SW480 (cell line): ENCODE results near the gene SGCG.

Experiments
- DNase-seq: peaks from one replicate; pipeline ENCODE4 v3.0.0-alpha.2; 2016; ENCODE audit warnings: low spot score

The SGCG gene

DNA sequence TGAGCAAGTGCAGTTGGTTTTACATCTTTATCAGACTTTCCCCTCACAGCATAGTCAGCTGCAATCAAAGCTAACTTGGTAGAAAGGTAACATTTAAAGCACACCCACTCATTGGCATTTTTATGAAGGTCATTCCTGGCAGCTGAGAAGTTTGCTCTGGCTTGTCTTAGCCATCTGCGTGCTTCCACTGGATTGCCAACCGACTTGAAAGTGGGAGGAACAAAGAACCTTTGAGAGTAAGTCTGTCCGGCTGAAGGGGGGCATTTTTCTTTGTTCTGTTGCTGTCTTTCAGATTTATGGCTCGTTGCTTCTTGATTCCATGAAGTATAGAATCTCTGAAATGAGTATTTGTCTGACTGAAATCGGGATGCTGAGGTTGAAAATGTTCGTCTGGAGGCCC, 149.6 kb downstream of the SGCG start:
- DNase-seq = no peak

DNA sequence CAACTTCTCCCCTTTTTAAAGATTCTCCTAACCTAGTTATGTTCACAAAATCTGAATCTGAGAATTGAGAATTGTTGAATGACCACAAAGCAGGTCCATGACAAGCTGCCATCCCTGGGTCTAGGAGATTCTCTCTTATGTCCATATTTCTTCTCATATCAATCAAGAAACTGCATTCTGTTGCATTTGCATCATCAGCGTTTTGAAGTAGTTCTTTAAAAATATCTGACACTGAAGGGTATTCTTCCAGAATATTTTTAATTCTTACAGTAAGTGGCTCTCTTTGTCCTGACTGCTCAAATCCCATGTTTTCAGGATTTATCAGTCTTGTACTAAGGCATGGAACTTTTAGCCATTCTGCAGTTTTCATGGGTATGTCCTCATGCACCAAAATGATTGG, 158.4 kb downstream of the SGCG start:
- no peak for DNase-seq

DNA sequence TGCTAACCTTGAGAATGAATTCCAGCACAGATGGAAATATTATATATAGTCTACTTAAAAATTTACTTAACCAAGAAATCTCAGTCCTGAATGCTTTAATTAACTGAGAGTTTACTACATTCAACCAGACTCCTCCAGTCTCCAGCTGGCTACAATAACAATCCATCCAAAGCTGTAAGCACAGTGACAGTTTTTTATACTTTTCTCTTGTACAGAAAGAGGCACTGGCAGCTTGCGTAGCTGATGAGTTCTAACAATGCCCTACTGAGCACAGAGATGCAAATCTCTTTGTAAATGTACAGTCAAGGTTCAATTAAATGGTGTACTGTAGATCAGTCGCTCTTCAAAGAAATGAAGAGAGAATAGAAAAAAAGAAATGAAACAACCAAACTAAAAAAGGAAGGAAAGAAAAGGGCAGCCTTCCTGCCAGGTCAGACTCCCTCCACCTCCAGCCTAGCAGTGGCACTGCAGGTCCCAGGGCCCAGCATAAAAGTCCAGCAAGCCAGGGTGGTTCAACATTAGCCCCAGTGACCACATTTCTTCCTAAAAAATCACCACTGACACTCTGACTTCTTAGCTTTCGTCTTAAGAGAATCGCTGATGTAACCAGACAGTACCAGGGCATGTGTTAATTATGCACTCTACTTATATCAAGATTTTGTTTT, 164.3 kb downstream of the SGCG start:
- no peak for DNase-seq

DNA sequence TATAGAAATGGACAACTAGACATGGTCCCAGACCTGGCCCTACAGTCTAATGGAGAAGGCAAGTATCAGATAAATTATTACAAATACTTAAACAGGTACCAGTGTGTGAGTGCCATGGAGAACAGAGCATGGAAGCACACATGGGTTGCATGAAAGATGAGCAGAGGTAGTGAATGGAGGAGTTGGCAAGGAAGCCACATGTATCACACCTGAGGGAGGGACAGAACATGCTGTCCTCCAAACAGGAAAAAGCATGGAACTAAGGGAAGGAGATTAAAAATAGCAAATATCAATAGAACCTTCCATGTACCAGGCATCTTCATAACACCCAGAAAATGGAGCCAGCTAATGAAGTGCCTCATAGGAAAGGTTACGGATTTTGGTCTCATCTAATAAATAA, 166.8 kb downstream of the SGCG start:
- DNase-seq = no peak

DNA sequence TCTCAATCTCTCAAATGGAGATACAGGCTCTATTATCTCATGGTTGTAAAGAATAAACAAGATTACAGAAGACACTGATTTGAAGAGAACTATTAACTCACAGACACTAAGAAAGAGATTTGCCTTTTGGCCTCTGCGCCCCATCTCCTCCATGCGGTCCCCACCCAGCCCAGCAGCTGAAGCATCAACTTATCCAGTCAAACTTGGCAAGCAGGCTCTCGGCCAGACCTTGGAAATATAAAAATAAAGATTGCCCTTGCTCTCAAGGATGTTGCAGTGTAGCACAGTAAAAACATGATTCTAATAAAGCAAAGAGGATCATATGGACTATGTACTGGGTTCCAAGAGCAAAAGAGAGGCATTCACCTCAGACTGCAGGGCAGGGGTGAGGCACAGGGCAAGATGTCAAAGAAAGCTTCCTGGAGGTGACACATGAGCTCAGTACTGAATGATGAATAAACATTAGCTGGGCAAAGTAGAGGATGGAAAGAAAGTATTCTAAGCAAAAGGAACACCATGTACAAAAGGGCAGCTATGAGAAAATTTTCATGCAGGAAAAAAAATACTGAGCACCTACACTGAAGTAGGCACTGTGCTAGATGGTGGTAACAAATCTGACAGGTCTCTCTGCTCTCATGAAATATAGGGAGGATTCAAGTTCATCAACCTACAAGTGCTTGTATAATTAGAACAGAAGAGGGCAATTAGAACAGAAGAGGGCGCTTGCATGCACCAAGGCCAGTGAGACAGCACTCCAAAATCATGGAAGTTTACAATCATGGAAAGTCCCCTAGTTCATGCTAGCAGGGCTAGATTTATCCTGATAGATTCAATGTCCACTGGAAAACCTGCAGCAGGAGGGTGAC, 167.7 kb downstream of the SGCG start:
- DNase-seq = no peak

DNA sequence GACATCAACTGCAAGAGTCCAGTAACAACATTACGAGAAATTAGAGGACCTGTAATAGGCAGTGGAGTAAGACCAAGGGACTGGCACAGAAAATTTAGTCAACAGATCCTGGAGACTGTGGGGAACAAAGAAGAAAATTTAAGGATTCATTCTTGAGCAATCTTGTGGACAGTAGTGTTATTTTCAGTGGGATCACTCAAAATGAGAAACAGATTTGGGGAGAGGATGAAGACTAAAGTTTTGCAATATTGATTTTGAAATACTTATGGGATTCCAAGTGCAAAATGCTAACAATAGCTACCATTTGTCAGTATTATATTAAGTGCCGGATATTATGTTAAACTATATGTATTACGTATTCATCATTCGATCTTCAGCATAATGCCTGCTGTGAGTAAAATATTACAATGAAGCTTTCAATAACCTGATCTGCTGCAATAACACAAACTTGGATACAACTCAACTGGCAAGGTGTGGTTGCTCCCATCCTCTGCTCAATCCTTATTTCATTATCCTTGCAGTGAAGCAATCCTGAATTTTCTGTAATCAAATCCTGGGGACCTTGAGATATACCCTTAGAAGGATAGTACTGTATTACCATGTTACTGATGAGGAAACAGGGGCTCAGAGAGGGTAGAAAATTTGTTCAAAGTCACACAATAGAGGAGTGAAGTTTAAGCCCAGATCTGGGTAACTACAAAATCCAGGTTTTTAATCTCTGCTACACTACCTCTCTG, 168.6 kb downstream of the SGCG start:
- DNase-seq = no peak

DNA sequence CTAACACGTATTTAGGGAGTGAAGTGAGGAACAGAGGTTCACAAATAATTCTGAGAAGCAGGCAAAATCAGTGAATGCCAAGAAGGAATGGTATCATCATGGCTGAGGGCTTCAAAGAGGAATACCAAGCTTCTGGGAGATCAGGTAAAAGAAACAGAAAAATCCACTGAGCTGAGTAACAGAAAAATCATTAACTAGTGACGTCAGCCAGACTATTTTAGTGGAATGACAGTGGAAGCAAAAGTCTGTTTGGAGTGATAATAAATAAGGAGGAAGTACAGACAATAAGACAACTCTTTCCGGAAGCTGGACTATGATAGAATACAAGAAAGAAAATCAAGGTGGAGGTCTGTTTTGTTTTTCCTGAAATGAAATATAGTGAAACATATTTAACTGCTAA, 169.2 kb downstream of the SGCG start:
- no peak for DNase-seq

DNA sequence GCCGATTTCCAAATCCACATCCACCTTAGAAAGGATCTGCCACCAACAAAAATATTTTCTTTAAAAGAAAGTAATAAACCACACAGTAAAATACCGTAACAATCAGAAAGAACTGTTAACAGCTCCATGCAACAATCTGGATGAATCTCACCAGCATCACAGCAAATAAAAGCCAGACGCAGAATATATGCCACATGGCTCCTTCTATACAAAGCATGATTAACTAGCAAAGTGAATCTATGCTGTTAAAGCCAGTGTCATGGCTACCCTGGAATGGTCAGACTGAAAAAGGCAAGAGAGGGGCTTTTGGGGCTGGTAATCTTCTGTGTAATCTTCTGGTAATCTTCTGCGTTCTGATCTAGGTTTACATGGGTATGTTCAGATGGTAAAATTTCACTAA, 171.4 kb downstream of the SGCG start:
- no peak for DNase-seq

DNA sequence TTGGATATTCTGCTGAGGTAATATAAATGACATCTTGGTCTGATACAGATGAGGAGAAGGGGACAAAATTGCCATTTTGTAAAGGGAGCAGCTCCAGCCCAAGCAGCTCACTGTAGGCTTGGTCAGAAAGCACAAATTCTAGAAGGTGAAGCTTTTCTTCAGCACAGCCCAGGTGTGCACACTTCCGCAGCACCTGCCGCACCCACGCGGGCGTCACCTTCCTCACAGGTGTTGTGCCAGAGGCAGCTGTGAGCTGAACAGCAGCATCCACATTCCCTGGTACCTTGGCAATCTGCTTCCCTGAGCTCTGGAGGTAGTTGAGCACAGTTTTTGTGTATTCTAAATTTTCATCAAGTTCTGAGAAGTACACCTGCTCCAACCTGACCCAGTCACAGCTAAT, 173.7 kb downstream of the SGCG start:
- DNase-seq = no peak

DNA sequence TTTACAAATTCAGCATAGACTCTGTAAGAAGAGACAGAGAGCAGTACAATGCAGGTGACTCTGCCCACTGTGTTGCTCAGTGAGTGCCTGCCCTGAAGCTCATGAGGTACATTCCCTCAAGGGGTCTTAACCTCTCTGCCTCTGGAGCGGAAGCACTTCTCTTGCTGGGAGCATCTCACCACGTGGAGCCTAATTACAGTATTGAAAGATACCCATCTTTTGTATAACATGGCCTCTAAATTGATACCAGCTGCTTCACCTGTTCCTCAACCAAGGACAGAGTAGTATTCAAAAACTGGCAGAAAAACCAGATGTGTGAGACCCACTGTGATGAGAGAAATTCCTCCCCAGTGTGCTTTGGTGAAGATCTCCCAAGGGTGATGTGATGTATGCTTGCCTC, 175.6 kb downstream of the SGCG start:
- no peak for DNase-seq

DNA sequence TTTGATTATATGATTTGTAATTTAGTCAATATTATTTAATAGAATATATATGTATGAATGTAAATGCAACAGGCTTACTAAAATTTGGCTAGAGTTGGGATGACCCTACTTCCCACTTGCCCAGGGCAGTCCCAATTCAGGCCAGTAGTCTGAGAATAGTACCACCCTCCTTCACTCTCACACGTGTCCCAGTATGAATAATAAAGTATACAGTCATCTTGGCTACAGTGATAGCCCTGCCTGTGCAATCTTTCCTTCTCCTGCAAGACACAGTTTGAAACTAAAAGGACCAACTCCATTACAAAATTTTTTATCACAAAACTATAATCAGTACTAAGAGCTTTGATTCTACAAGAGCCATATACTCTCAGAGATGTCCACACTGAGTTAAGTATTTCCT, 176.6 kb downstream of the SGCG start:
- no peak for DNase-seq

DNA sequence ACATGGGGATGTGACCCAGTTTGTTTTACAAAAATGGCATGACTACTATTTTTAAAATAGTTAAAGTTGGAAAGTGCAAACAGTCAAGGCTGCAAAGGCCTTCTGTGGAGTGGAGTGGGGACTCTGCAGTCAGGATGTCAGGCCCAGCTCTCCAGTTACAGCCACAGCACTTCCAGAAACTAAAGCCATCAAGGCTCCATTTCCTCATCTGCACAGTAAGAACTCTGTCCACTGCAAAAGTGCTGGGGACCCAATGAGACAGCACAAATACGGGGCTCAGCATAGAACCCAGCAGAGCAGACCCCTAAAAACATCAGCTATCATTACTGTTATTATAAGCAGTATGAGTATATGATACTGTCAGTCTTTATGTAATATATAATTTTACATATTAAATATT, 179.1 kb downstream of the SGCG start:
- no peak for DNase-seq

DNA sequence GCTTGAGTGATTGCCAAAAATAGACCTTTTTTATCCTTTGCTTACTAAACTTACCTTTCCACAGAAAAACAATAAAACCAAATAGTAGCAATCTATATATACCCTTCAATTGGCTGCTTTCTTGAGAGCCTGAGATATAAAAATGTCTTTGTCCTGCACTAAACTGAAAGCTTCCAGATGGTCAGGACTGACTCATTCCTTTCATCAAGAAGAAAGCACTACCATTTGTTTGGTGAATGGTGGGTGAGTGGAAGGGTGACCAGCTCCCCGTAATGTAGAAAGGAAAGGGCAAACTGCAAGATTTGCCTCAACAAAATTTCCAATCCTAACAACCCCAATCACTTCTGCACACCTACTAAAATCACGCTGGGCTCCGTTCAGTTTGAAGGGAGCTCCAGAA, 184.9 kb downstream of the SGCG start:
- DNase-seq = no peak

DNA sequence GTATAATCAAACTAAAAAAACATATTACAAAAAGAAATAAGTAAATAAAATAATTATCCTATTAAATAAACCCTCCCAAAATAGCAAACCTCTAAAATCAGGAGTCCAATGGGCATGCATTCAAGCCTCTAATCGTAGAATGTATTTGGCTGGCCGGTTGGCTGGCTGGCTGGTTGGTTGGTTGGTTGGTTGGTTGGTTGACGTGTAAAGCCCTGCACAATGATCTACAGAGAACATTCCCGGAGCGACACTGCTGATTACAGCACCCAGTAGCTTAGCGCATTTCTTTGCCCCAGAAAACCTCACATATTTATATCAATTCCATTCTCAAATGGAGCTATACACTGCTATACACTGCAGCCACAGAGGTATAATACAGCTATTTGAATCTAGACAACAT, 187.1 kb downstream of the SGCG start:
- no peak for DNase-seq

DNA sequence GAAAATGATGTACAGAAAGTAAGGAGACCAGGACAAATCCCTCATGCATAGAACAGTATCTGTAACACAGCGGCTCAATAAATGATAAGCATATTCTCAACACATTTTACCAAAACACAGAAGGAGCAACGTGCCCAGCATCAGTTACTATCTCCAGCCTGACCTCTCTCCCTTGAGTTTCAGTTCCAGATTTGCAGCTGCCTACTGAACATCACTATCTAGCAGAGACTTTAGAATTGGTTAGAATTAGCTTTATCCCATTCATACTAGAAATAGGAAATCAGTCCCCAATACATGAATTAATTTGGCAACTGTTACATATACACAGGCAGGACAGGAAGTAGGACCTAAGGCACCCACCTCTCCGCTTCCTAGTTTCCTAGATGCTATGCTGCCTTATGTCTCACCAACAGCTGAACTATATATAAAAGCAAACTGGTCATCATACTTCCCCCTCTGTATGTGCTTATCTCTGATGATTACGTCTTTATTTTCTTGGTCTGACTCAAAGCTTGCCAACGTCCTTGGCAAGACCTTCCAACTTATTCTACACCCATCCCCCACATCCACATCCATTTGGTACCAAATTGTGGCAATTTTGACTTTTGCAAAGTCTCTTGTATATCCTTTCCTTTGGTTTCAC, 191.6 kb downstream of the SGCG start:
- DNase-seq = no peak
